Panc1 (cell line): ENCODE measurements around the gene PNLIPRP2. TPM values are rescaled to one million over a fixed set of nuclear protein-coding genes. Genes with fewer than 3 reads are reported as not detected.

Experiments used
- ATAC-seq: fragments of 200-7000 bp; cut with Tn5 transposase; 2 replicates; pipeline ENCODE4 v1.9.1; 2020; ENCODE audit warnings: mild to moderate bottlenecking, moderate library complexity
- BruUV-seq: library from RNA; stranded (reverse); fragments of 400-500 nt; replicated peaks from 2 replicates; lab custom pipeline; 2021; lab: Mats Ljungman, UMichigan
- CTCF ChIA-PET: fragments of 300-600 bp; sonication (Branson Sonifier 250); formaldehyde crosslinking; loops from one replicate; lab custom pipeline; 2022; ENCODE audit warnings: antibody characterized with exemption; lab: Charles Lee
- POLR2A ChIA-PET: fragments of 300-600 bp; sonication (Branson Sonifier 250); formaldehyde crosslinking; loops from one replicate; lab custom pipeline; 2022; ENCODE audit warnings: antibody characterized with exemption; lab: Charles Lee
- DNase-seq: peaks from one replicate; pipeline ENCODE4 v3.0.0-alpha.2; 2010; ENCODE audit warnings: low read depth, low spot score
- H3K27ac ChIP-seq: 2 replicates; pipeline ENCODE4 v1.5.1; 2011; ENCODE audit warnings: mild to moderate bottlenecking, low read length, inconsistent platforms
- H3K27me3 ChIP-seq: fragments of 200-500 bp; sonication (Bioruptor generic); 2 replicates; pipeline ENCODE4 v1.6.0; 2014; ENCODE audit warnings: low read length, inconsistent platforms; ENCODE audit not compliant: control insufficient read depth, insufficient read depth
- H3K36me3 ChIP-seq: fragments of 200-500 bp; sonication (Bioruptor generic); 2 replicates; pipeline ENCODE4 v1.5.1; 2014; ENCODE audit warnings: inconsistent platforms, mild to moderate bottlenecking, low read length, moderate library complexity; ENCODE audit not compliant: control insufficient read depth, insufficient read depth
- H3K4me1 ChIP-seq: 2 replicates; pipeline ENCODE4 v1.5.1; 2011; ENCODE audit warnings: inconsistent platforms, mild to moderate bottlenecking, low read length, moderate library complexity; ENCODE audit not compliant: control insufficient read depth, insufficient read depth
- H3K4me3 ChIP-seq, 2 experiments: 2 replicates each; pipeline ENCODE4 v1.5.1; 2011 to 2012; ENCODE audit warnings: low read depth in 2 of 2, low read length in 2 of 2, mild to moderate bottlenecking in 2 of 2, inconsistent platforms in 1 of 2, moderate library complexity in 1 of 2
- H3K9me3 ChIP-seq: fragments of 200-500 bp; sonication (Bioruptor generic); 2 replicates; pipeline ENCODE4 v1.5.1; 2014; ENCODE audit warnings: low read depth, mild to moderate bottlenecking, inconsistent platforms, low read length, moderate library complexity; ENCODE audit not compliant: control insufficient read depth, insufficient read depth
- CTCF ChIP-seq: fragments of 450-650 bp; IDR thresholded peaks from 2 replicates; pipeline ENCODE4 v1.5.1; 2017; ENCODE audit warnings: mild to moderate bottlenecking
- POLR2AphosphoS5 ChIP-seq: IDR thresholded peaks from 2 replicates; pipeline ENCODE4 v1.6.1; 2012; ENCODE audit warnings: mild to moderate bottlenecking, low read depth, low read length, moderate library complexity
- REST ChIP-seq, 2 experiments: IDR thresholded peaks; 2 replicates each; pipeline ENCODE4 v1.6.1; 2011 to 2012; ENCODE audit warnings: low read depth in 2 of 2, control low read depth in 1 of 2, low read length in 1 of 2, mild to moderate bottlenecking in 1 of 2, moderate library complexity in 1 of 2; ENCODE audit not compliant: insufficient read depth in 1 of 2
- SIN3A ChIP-seq: IDR thresholded peaks from 2 replicates; pipeline ENCODE4 v1.6.1; 2012; ENCODE audit warnings: low read depth, mild to moderate bottlenecking, low read length, moderate library complexity, borderline replicate concordance; ENCODE audit not compliant: insufficient read depth
- TCF7L2 ChIP-seq: IDR thresholded peaks from 2 replicates; pipeline ENCODE4 v1.6.1; 2011; ENCODE audit warnings: mild to moderate bottlenecking, low read depth, low read length, inconsistent platforms
- in situ Hi-C: cut with HindIII; loops from 2 replicates; pipeline ENCODE4 v1.10.0; 2016; ENCODE audit warnings: low sequenced_read_pairs, low pct_unique_long_range_greater_than_20kb
- intact Hi-C: fragments of 100-400 bp; cut with micrococcal nuclease; formaldehyde crosslinking; loops from one replicate; pipeline ENCODE4 v1.10.0; 2022; ENCODE audit not compliant: unreplicated experiment
- total RNA-seq: library from RNA; stranded (reverse); gene quantifications from one replicate; pipeline ENCODE4 v1.2.1, GENCODE V29; 2021; ENCODE audit not compliant: unreplicated experiment

The PNLIPRP2 gene
- total RNA-seq, 1 experiment from 2014 or later = 0.72 TPM

- DNase-seq (no peak), ATAC-seq (no peak)
- no peaks in the 10 kb centered on the region for H3K9me3 ChIP-seq
- no TSS peak for BruUV-seq
- POLR2A ChIA-PET = no interaction called here
- in situ Hi-C loops (no loop called here), intact Hi-C loops (no loop called here)
- no peak overlapping the region for H3K4me3 ChIP-seq
- CTCF ChIA-PET = no interaction called here
- no peak overlapping the region for H3K27ac ChIP-seq
- no peaks in the 10 kb centered on the region for H3K27me3 ChIP-seq
- no peaks in the 10 kb centered on the region; the same call in 1 of the 2 replicates for H3K4me1 ChIP-seq
- H3K36me3 ChIP-seq = no peaks in the 10 kb centered on the region
- no peak for TF ChIP-seq SIN3A
- no peak for TF ChIP-seq REST (IDR thresholded peaks at IDR 0.05; ENCODE audit: insufficient read depth in 1 of 2, low read depth in 2 of 2, low read length in 1 of 2)
- TF ChIP-seq TCF7L2 = no peak
- no peak for TF ChIP-seq POLR2AphosphoS5
- no peak for TF ChIP-seq CTCF
Observed at GRCh38 chr10:116672891-116673290, 52.1 kb downstream of the PNLIPRP2 start.

- in situ Hi-C loops = no loop called here
- H3K4me3 ChIP-seq = no peak overlapping the region
- no peaks in the 10 kb centered on the region for H3K9me3 ChIP-seq
- H3K27ac ChIP-seq = no peak overlapping the region
- ChIA-PET POLR2A (no interaction called here), CTCF (no interaction called here)
- no TSS peak for BruUV-seq
- TF ChIP-seq POLR2AphosphoS5 = no peak
- no peak for TF ChIP-seq SIN3A
- ATAC-seq (no peak), DNase-seq (no peak)
- no peaks in the 10 kb centered on the region for H3K36me3 ChIP-seq
- intact Hi-C loops = no loop called here
- H3K4me1 ChIP-seq = no peaks in the 10 kb centered on the region; the same call in 1 of the 2 replicates
- no peaks in the 10 kb centered on the region for H3K27me3 ChIP-seq
Observed at GRCh38 chr10:116673866-116674265, 53.1 kb downstream of the PNLIPRP2 start.

GRCh38 chr10:116674901-116675423 lies 54.2 kb downstream of the PNLIPRP2 start:
- no peaks in the 10 kb centered on the region for H3K27me3 ChIP-seq
- no peak overlapping the region for H3K27ac ChIP-seq
- no TSS peak for BruUV-seq
- ATAC-seq = no peak
- POLR2A ChIA-PET = no interaction called here
- intact Hi-C loops (no loop called here), in situ Hi-C loops (no loop called here)
- no peaks in the 10 kb centered on the region for H3K9me3 ChIP-seq
- H3K4me1 ChIP-seq = no peaks in the 10 kb centered on the region; the same call in 1 of the 2 replicates
- no peak for DNase-seq
- CTCF ChIA-PET = interaction anchor here (0.5 kb wide), 1 partner anchor 65 kb away, joined by 3 read pairs; no protein-coding TSS in a partner anchor
- H3K4me3 ChIP-seq = no peak overlapping the region
- no peak for TF ChIP-seq REST (IDR thresholded peaks at IDR 0.05; ENCODE audit: insufficient read depth in 1 of 2, low read depth in 2 of 2, low read length in 1 of 2)
- no peak for TF ChIP-seq POLR2AphosphoS5
- no peak for TF ChIP-seq CTCF
- TF ChIP-seq SIN3A = no peak
- no peak for TF ChIP-seq TCF7L2
- no peaks in the 10 kb centered on the region for H3K36me3 ChIP-seq
